ENCODE results near the gene CCDC167. TPM values are rescaled to one million over a fixed set of nuclear protein-coding genes. Genes with fewer than 3 reads are reported as not detected.

CCDC167 gene
- total RNA-seq, 1 experiment from 2014 or later: 31.5 TPM

DNA sequence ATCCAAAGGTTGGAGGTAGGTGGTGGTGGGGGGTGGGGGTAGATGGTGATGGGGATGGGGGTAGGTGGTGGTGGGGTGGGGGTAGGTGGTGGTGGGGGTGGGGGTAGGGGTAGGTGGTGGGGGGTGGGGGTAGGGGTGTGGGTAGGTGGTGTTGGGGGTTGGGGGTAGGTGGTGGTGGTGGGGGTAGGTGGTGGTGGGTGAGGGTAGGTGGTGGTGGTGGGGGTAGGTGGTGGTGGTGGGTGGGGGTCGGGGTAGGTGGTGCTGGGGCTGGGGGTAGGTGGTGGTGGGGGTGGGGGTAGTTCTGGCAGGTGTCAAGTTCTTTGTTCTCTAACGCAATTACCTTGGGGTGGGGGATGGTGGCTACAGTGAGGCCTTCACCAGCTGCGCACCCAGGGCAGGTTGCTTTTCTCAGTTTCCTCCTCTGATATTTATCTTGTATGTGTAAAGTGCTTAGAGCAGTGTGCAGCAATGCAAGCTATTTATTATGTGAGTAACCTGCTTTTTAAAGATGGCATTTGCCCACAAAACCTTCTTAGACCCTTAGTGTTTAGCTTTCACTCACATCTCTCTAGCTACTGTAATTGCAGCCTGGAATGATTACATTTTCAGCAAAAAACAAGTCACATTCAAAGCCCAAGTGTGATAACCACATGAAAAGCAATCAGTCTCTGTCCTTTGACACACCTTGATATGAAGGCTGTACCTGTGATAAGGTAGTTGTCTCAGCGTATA lies 8.2 kb upstream of the CCDC167 start:
- Histone ChIP-seq H3K27me3 (replicated peaks; ENCODE audit: insufficient read depth, low read depth, low read length, poor library complexity) (no peaks in the 10 kb centered on the region), H3K27ac (ENCODE audit: low read depth, low read length, poor library complexity, severe bottlenecking) (no peak overlapping the region), H3K9me3 (ENCODE audit: low read depth, low read length, poor library complexity, severe bottlenecking) (no peaks in the 10 kb centered on the region), H3K4me3 (ENCODE audit: low read depth, low read length, poor library complexity, severe bottlenecking) (no peak overlapping the region), H3K36me3 (ENCODE audit: insufficient read depth, low read length, poor library complexity, severe bottlenecking) (no peaks in the 10 kb centered on the region), H3K4me1 (ENCODE audit: insufficient read depth, low read length, poor library complexity, severe bottlenecking) (no peaks in the 10 kb centered on the region)
- no peak for TF ChIP-seq EZH2 (IDR thresholded peaks at IDR 0.05; ENCODE audit: borderline replicate concordance, low read depth, low read length, poor library complexity, severe bottlenecking)
- TF ChIP-seq, protein P1, sequence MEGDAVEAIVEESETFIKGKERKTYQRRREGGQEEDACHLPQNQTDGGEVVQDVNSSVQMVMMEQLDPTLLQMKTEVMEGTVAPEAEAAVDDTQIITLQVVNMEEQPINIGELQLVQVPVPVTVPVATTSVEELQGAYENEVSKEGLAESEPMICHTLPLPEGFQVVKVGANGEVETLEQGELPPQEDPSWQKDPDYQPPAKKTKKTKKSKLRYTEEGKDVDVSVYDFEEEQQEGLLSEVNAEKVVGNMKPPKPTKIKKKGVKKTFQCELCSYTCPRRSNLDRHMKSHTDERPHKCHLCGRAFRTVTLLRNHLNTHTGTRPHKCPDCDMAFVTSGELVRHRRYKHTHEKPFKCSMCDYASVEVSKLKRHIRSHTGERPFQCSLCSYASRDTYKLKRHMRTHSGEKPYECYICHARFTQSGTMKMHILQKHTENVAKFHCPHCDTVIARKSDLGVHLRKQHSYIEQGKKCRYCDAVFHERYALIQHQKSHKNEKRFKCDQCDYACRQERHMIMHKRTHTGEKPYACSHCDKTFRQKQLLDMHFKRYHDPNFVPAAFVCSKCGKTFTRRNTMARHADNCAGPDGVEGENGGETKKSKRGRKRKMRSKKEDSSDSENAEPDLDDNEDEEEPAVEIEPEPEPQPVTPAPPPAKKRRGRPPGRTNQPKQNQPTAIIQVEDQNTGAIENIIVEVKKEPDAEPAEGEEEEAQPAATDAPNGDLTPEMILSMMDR (conservative IDR thresholded peaks at IDR 0.05; ENCODE audit: low read depth, low read length): no peak
- ChIA-PET POLR2A (ENCODE audit: low non-redundant PET) (no interaction called here), CTCF (no interaction called here)
- no TSS peak for BruUV-seq (replicated peaks)
- intact Hi-C loops (cut with micrococcal nuclease; ENCODE audit: unreplicated experiment): no loop called here
- no peak for DNase-seq (ENCODE audit: low spot score)

- POLR2A ChIA-PET (ENCODE audit: low non-redundant PET): no interaction called here
- intact Hi-C loops (cut with micrococcal nuclease; ENCODE audit: unreplicated experiment): no loop called here
- CTCF ChIA-PET: no interaction called here
- H3K27ac ChIP-seq (ENCODE audit: low read depth, low read length, poor library complexity, severe bottlenecking): no peak overlapping the region
- TF ChIP-seq, protein P1 (conservative IDR thresholded peaks at IDR 0.05; ENCODE audit: low read depth, low read length): no peak
- TF ChIP-seq EZH2 (IDR thresholded peaks at IDR 0.05; ENCODE audit: borderline replicate concordance, low read depth, low read length, poor library complexity, severe bottlenecking): no peak
- H3K4me3 ChIP-seq (ENCODE audit: low read depth, low read length, poor library complexity, severe bottlenecking): no peak overlapping the region
- H3K9me3 ChIP-seq (ENCODE audit: low read depth, low read length, poor library complexity, severe bottlenecking): no peaks in the 10 kb centered on the region
- no peaks in the 10 kb centered on the region for H3K4me1 ChIP-seq (ENCODE audit: insufficient read depth, low read length, poor library complexity, severe bottlenecking)
- H3K36me3 ChIP-seq (ENCODE audit: insufficient read depth, low read length, poor library complexity, severe bottlenecking): no peaks in the 10 kb centered on the region
- H3K27me3 ChIP-seq (replicated peaks; ENCODE audit: insufficient read depth, low read depth, low read length, poor library complexity): no peaks in the 10 kb centered on the region
- no peak for DNase-seq (ENCODE audit: low spot score)
- BruUV-seq (replicated peaks): no TSS peak
These were observed 7.4 kb upstream of the CCDC167 start for GRCh38 chr6:37507077-37507476.

DNA sequence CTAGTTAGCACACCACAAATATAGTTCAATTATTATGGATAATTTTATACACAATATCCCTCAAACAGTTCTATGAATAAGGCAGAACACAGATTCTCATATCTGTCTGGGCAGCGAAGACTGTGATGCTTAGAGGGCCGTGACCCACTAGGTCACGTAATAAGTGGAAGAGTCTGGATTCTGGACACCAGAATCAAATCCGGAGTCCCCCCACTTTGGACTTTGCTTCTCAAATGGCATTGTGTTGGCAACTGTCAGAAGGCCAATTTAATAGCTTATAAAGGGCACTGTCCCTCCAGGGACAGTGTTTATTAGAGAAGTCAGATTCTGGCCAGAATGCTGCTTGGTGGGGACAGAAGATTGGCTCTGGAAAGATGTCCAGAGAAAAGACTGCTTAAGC lies 6.8 kb upstream of the CCDC167 start:
- POLR2A ChIA-PET (ENCODE audit: low non-redundant PET): no interaction called here
- no TSS peak for BruUV-seq (replicated peaks)
- H3K27ac ChIP-seq (ENCODE audit: low read depth, low read length, poor library complexity, severe bottlenecking): no peak overlapping the region
- TF ChIP-seq, protein P1 (conservative IDR thresholded peaks at IDR 0.05; ENCODE audit: low read depth, low read length): no peak
- TF ChIP-seq EZH2 (IDR thresholded peaks at IDR 0.05; ENCODE audit: borderline replicate concordance, low read depth, low read length, poor library complexity, severe bottlenecking): no peak
- no peaks in the 10 kb centered on the region for H3K27me3 ChIP-seq (replicated peaks; ENCODE audit: insufficient read depth, low read depth, low read length, poor library complexity)
- DNase-seq (ENCODE audit: low spot score): no peak
- intact Hi-C loops (cut with micrococcal nuclease; ENCODE audit: unreplicated experiment): no loop called here
- no peaks in the 10 kb centered on the region for H3K4me1 ChIP-seq (ENCODE audit: insufficient read depth, low read length, poor library complexity, severe bottlenecking)
- no peaks in the 10 kb centered on the region for H3K9me3 ChIP-seq (ENCODE audit: low read depth, low read length, poor library complexity, severe bottlenecking)
- no peak overlapping the region for H3K4me3 ChIP-seq (ENCODE audit: low read depth, low read length, poor library complexity, severe bottlenecking)
- CTCF ChIA-PET: no interaction called here
- H3K36me3 ChIP-seq (ENCODE audit: insufficient read depth, low read length, poor library complexity, severe bottlenecking): no peaks in the 10 kb centered on the region

All from A673 (cell line).